Measurements from ENCODE around the gene MACROD2. TPM values are rescaled to one million over a fixed set of nuclear protein-coding genes. Genes with fewer than 3 reads are reported as not detected.
"Not testable (repeated sequence)": the region's sequence is repeated elsewhere in the genome, so short reads cannot be mapped to it uniquely, and the experiment has no call there.

Gene MACROD2
- total RNA-seq, 5 donors from 2014 or later (not counting 1 experiment from before 2014, with no cell fraction given) = 0.23 to 1.3 (median 0.51) TPM; not detected in 2

DNA sequence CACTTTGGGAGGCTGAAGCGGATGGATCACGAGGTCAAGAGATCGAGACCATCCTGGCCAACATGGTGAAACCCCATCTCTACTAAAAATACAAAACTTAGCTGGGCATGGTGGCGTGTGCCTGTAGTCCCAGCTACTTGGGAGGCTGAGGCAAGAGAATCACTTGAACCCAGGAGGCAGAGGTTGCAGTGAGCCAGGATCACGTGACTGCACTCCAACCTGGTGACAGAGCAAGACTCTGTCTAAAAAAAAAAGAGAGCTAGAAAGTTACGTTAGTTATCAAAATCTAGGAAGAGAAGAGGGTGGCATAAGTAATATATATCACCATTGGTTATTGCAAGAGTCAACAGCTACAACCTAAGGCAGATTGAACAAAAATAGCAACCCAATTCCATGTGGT lies 2017.6 kb downstream of the MACROD2 start:
- H3K4me3 ChIP-seq (ENCODE audit: control insufficient read depth in 1 of 2, extremely low read depth in 1 of 2, low read length in 1 of 2); H3K4me3 Mint-ChIP-seq; CTCF ChIA-PET; H3K36me3 Mint-ChIP-seq; POLR2A ChIA-PET; H3K27ac ChIP-seq (ENCODE audit: low read length); H3K9me3 ChIP-seq; H3K4me1 ChIP-seq (ENCODE audit: control insufficient read depth in 1 of 2, extremely low read depth in 1 of 2, insufficient read depth in 2 of 2, low read length in 2 of 2); H3K27me3 Mint-ChIP-seq; DNase-seq; ATAC-seq (replicated peaks in 1 of 4); H3K27ac Mint-ChIP-seq; H3K4me1 Mint-ChIP-seq; H3K27me3 ChIP-seq (replicated peaks in 1 of 2; ENCODE audit: control insufficient read depth in 2 of 2, extremely low read depth in 1 of 2, insufficient read depth in 2 of 2, low read length in 1 of 2); H3K36me3 ChIP-seq (ENCODE audit: control insufficient read depth in 2 of 2, extremely low read depth in 1 of 2, insufficient read depth in 1 of 2, low read length in 1 of 2): not testable (repeated sequence)
- H3K9me3 Mint-ChIP-seq = peaks cover 0 to 20% (median 0%) of the 10 kb centered on the region in 3 donors
- 20% methylated on average over 1 of the region's 6 CpGs for WGBS (ENCODE audit: insufficient coverage)

DNA sequence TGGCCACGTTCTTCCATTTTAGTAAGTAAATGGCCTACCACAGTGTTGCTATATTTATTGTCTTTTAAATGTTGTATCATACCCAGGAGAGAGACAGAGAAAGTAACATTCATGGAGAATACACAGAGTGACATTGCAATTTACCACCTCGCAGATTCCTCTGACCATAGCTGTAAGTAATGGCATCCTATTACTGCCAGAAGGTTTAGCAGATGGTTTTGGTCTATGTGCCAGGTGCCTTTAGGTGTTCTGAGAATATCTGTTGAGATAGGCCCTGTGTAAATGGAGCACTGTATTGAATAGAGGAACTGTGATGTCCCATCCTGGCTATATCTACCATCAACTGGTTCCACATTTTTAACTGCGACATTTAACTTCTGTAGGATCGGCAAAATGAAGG lies 2018.3 kb downstream of the MACROD2 start:
- H3K4me1 ChIP-seq (ENCODE audit: control insufficient read depth in 1 of 2, extremely low read depth in 1 of 2, insufficient read depth in 2 of 2, low read length in 2 of 2) = no peaks in the 10 kb centered on the region
- no peaks in the 10 kb centered on the region for H3K27me3 Mint-ChIP-seq
- H3K27ac ChIP-seq (ENCODE audit: low read length) = no peak overlapping the region
- POLR2A ChIA-PET = no interaction called here
- H3K27ac Mint-ChIP-seq = no peak overlapping the region
- H3K4me3 ChIP-seq (ENCODE audit: control insufficient read depth in 1 of 2, extremely low read depth in 1 of 2, low read length in 1 of 2) = no peak overlapping the region
- H3K36me3 ChIP-seq (ENCODE audit: control insufficient read depth in 2 of 2, extremely low read depth in 1 of 2, insufficient read depth in 1 of 2, low read length in 1 of 2) = no peaks in the 10 kb centered on the region
- no peaks in the 10 kb centered on the region for H3K9me3 ChIP-seq
- H3K27me3 ChIP-seq (replicated peaks in 1 of 2; ENCODE audit: control insufficient read depth in 2 of 2, extremely low read depth in 1 of 2, insufficient read depth in 2 of 2, low read length in 1 of 2) = no peaks in the 10 kb centered on the region
- H3K4me1 Mint-ChIP-seq = no peaks in the 10 kb centered on the region
- H3K36me3 Mint-ChIP-seq = no peaks in the 10 kb centered on the region
- no CpG with 5 or more reads among the region's 4 CpGs for WGBS (ENCODE audit: insufficient coverage)
- CTCF ChIA-PET = no interaction called here
- ATAC-seq (replicated peaks in 1 of 4) (no peak), DNase-seq (no peak)
- no peak overlapping the region for H3K4me3 Mint-ChIP-seq
- H3K9me3 Mint-ChIP-seq = peaks cover 0 to 20% (median 5%) of the 10 kb centered on the region in 3 donors

GRCh38 chr20:16014436-16014835 lies 2019.1 kb downstream of the MACROD2 start:
- H3K4me1 ChIP-seq (ENCODE audit: control insufficient read depth in 1 of 2, extremely low read depth in 1 of 2, insufficient read depth in 2 of 2, low read length in 2 of 2) = no peaks in the 10 kb centered on the region
- H3K36me3 ChIP-seq (ENCODE audit: control insufficient read depth in 2 of 2, extremely low read depth in 1 of 2, insufficient read depth in 1 of 2, low read length in 1 of 2) = no peaks in the 10 kb centered on the region
- Mint-ChIP-seq H3K27ac (no peak overlapping the region), H3K27me3 (no peaks in the 10 kb centered on the region), H3K36me3 (no peaks in the 10 kb centered on the region), H3K9me3 (peaks cover 0 to 17% (median 8%) of the 10 kb centered on the region in 3 donors), H3K4me1 (no peaks in the 10 kb centered on the region), H3K4me3 (no peak overlapping the region)
- ChIA-PET POLR2A (no interaction called here), CTCF (no interaction called here)
- H3K4me3 ChIP-seq (ENCODE audit: control insufficient read depth in 1 of 2, extremely low read depth in 1 of 2, low read length in 1 of 2) = no peak overlapping the region
- 83% methylated on average over 1 of the region's 2 CpGs for WGBS (ENCODE audit: insufficient coverage)
- ATAC-seq (replicated peaks in 1 of 4) (no peak), DNase-seq (no peak)
- H3K27me3 ChIP-seq (replicated peaks in 1 of 2; ENCODE audit: control insufficient read depth in 2 of 2, extremely low read depth in 1 of 2, insufficient read depth in 2 of 2, low read length in 1 of 2) = no peaks in the 10 kb centered on the region
- H3K9me3 ChIP-seq = no peaks in the 10 kb centered on the region
- H3K27ac ChIP-seq (ENCODE audit: low read length) = no peak overlapping the region

GRCh38 chr20:16017656-16018055 lies 2022.3 kb downstream of the MACROD2 start:
- Mint-ChIP-seq H3K36me3 (no peaks in the 10 kb centered on the region), H3K9me3 (peaks cover 0 to 12% (median 8%) of the 10 kb centered on the region in 3 donors)
- CTCF ChIA-PET = no interaction called here

DNA sequence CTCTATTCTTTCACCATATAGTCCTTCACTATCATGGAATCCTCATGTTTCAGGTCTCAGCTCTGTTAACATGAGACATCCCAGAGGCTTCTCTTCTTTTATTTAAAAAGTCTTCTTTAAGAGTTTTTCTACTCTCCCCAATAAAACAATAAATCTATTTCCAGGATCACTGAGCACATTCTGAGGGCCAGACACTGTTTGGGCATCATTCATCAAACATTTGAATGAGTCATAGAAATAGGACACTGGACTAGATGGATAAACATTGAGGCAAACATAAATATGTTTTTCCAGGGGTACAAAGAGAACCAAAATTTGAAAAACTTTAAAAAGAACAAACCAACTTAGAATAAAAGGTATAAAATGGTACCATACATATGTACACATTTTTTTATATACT lies 2023.6 kb downstream of the MACROD2 start:
- H3K4me1 ChIP-seq (ENCODE audit: control insufficient read depth in 1 of 2, extremely low read depth in 1 of 2, insufficient read depth in 2 of 2, low read length in 2 of 2) = no peaks in the 10 kb centered on the region
- H3K4me3 Mint-ChIP-seq = no peak overlapping the region
- H3K9me3 Mint-ChIP-seq = peaks cover 0 to 11% (median 8%) of the 10 kb centered on the region in 3 donors

More at GRCh38 chr20:16017656-16018055, 2022.3 kb downstream of the MACROD2 start:
- Histone ChIP-seq H3K27ac (ENCODE audit: low read length) (no peak overlapping the region), H3K9me3 (no peaks in the 10 kb centered on the region), H3K4me1 (ENCODE audit: control insufficient read depth in 1 of 2, extremely low read depth in 1 of 2, insufficient read depth in 2 of 2, low read length in 2 of 2) (no peaks in the 10 kb centered on the region), H3K4me3 (ENCODE audit: control insufficient read depth in 1 of 2, extremely low read depth in 1 of 2, low read length in 1 of 2) (no peak overlapping the region), H3K27me3 (replicated peaks in 1 of 2; ENCODE audit: control insufficient read depth in 2 of 2, extremely low read depth in 1 of 2, insufficient read depth in 2 of 2, low read length in 1 of 2) (no peaks in the 10 kb centered on the region), H3K36me3 (ENCODE audit: control insufficient read depth in 2 of 2, extremely low read depth in 1 of 2, insufficient read depth in 1 of 2, low read length in 1 of 2) (no peaks in the 10 kb centered on the region)
- Mint-ChIP-seq H3K27ac (no peak overlapping the region), H3K27me3 (no peaks in the 10 kb centered on the region), H3K4me1 (no peaks in the 10 kb centered on the region), H3K4me3 (no peak overlapping the region)
- DNase-seq = no peak
- no peak for ATAC-seq (replicated peaks in 1 of 4)
- no CpG with 5 or more reads among the region's 1 CpG for WGBS (ENCODE audit: insufficient coverage)
- POLR2A ChIA-PET = no interaction called here

GRCh38 chr20:16020971-16021370 lies 2025.7 kb downstream of the MACROD2 start:
- Histone ChIP-seq H3K27ac (ENCODE audit: low read length) (no peak overlapping the region), H3K4me1 (ENCODE audit: control insufficient read depth in 1 of 2, extremely low read depth in 1 of 2, insufficient read depth in 2 of 2, low read length in 2 of 2) (peaks cover 0 to 2% of the 10 kb centered on the region in 2 experiments), H3K27me3 (replicated peaks in 1 of 2; ENCODE audit: control insufficient read depth in 2 of 2, extremely low read depth in 1 of 2, insufficient read depth in 2 of 2, low read length in 1 of 2) (no peaks in the 10 kb centered on the region), H3K4me3 (ENCODE audit: control insufficient read depth in 1 of 2, extremely low read depth in 1 of 2, low read length in 1 of 2) (no peak overlapping the region), H3K36me3 (ENCODE audit: control insufficient read depth in 2 of 2, extremely low read depth in 1 of 2, insufficient read depth in 1 of 2, low read length in 1 of 2) (no peaks in the 10 kb centered on the region), H3K9me3 (no peaks in the 10 kb centered on the region)
- ATAC-seq (replicated peaks in 1 of 4) (no peak), DNase-seq (no peak)
- Mint-ChIP-seq H3K36me3 (no peaks in the 10 kb centered on the region), H3K9me3 (peaks cover 0 to 11% (median 8%) of the 10 kb centered on the region in 3 donors), H3K4me1 (peaks cover 0 to 2% (median 0%) of the 10 kb centered on the region in 3 donors), H3K4me3 (no peak overlapping the region), H3K27ac (no peak overlapping the region), H3K27me3 (no peaks in the 10 kb centered on the region)
- WGBS (ENCODE audit: insufficient coverage) = no CpG with 5 or more reads among the region's 3 CpGs
- ChIA-PET CTCF (no interaction called here), POLR2A (no interaction called here)

More for the DNA sequence above, 2023.6 kb downstream of the MACROD2 start:
- POLR2A ChIA-PET = no interaction called here
- no peaks in the 10 kb centered on the region for H3K4me1 Mint-ChIP-seq
- CTCF ChIA-PET = interaction anchor here in 1 of 2 donors (0.6 kb wide), 1 partner anchor 24 kb away, joined by 3 read pairs; no protein-coding TSS in a partner anchor
- H3K27me3 Mint-ChIP-seq = no peaks in the 10 kb centered on the region
- Histone ChIP-seq H3K27ac (ENCODE audit: low read length) (no peak overlapping the region), H3K27me3 (replicated peaks in 1 of 2; ENCODE audit: control insufficient read depth in 2 of 2, extremely low read depth in 1 of 2, insufficient read depth in 2 of 2, low read length in 1 of 2) (no peaks in the 10 kb centered on the region), H3K9me3 (no peaks in the 10 kb centered on the region), H3K36me3 (ENCODE audit: control insufficient read depth in 2 of 2, extremely low read depth in 1 of 2, insufficient read depth in 1 of 2, low read length in 1 of 2) (no peaks in the 10 kb centered on the region), H3K4me3 (ENCODE audit: control insufficient read depth in 1 of 2, extremely low read depth in 1 of 2, low read length in 1 of 2) (no peak overlapping the region)
- no peak overlapping the region for H3K27ac Mint-ChIP-seq
- ATAC-seq (replicated peaks in 1 of 4) = no peak
- H3K36me3 Mint-ChIP-seq = no peaks in the 10 kb centered on the region
- DNase-seq = no peak

DNA sequence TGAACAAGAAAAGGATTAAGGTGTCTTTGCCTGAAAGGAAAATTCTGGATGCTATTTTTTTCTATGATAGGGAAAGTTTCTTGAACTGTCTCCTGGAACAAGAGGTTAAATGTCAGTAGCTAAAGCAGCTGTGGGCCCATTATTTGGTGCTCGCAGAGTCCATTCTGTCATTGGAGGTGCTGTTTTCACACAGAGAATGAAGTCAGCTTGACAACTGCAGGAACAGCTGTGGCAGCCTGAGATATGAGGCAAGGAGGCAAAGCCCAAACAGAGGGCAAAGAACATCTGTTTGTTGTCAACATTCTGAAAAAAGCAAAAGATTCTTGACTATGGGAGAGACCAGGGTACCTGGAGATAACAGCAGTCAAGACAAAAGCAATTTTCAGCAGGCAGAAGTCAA lies 2029.8 kb downstream of the MACROD2 start:
- ChIA-PET CTCF (no interaction called here), POLR2A (no interaction called here)
- Histone ChIP-seq H3K27ac (ENCODE audit: low read length) (no peak overlapping the region), H3K4me1 (ENCODE audit: control insufficient read depth in 1 of 2, extremely low read depth in 1 of 2, insufficient read depth in 2 of 2, low read length in 2 of 2) (peaks cover 0 to 2% of the 10 kb centered on the region in 2 experiments), H3K9me3 (no peaks in the 10 kb centered on the region), H3K36me3 (ENCODE audit: control insufficient read depth in 2 of 2, extremely low read depth in 1 of 2, insufficient read depth in 1 of 2, low read length in 1 of 2) (no peaks in the 10 kb centered on the region), H3K27me3 (replicated peaks in 1 of 2; ENCODE audit: control insufficient read depth in 2 of 2, extremely low read depth in 1 of 2, insufficient read depth in 2 of 2, low read length in 1 of 2) (no peaks in the 10 kb centered on the region), H3K4me3 (ENCODE audit: control insufficient read depth in 1 of 2, extremely low read depth in 1 of 2, low read length in 1 of 2) (no peak overlapping the region)
- Mint-ChIP-seq H3K27ac (no peak overlapping the region), H3K36me3 (no peaks in the 10 kb centered on the region), H3K4me3 (no peak overlapping the region), H3K4me1 (peaks cover 0 to 2% (median 0%) of the 10 kb centered on the region in 3 donors), H3K9me3 (no peaks in the 10 kb centered on the region), H3K27me3 (no peaks in the 10 kb centered on the region)
- no peak for DNase-seq
- 70% methylated on average over 1 of the region's 1 CpG for WGBS (ENCODE audit: insufficient coverage)
- ATAC-seq (replicated peaks in 1 of 4) = no peak

All from T-cell (primary cell).